ENCODE results near the gene RPS6KB1. TPM values are rescaled to one million over a fixed set of nuclear protein-coding genes. Genes with fewer than 3 reads are reported as not detected.
A peak's percentile ranks its signal among the peaks of the same experiment; 100 is the strongest.

RPS6KB1 gene
- total RNA-seq, 1 donor from 2014 or later, result 38.8 TPM

DNA sequence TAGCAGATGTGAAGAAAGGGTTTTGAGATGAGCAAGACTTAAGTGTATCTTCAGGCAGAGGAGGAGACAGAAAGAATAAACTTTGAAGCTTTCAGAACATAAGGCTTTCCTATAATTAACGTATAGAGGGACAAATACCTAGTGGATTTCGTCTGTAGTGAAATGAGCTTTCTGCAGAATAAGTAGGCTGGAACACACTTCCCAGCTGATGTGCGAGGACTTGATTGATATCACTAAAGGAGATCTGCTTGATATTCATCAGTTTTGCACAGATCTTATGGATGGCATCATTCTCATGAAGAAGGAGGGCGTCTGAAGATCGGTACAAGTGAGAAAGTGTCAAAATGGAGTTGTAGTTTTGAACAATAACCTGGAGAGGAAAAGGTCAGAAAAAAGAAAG is 15.0 kb upstream of the RPS6KB1 start:
- Mint-ChIP-seq H3K4me3 (no peak overlapping the region), H3K36me3 (peaks cover 8% of the 10 kb centered on the region), H3K4me1 (ENCODE audit: unreplicated experiment) (no peaks in the 10 kb centered on the region), H3K27ac (no peak overlapping the region), H3K27me3 (no peaks in the 10 kb centered on the region), H3K9me3 (no peaks in the 10 kb centered on the region)
- no peak for DNase-seq (ENCODE audit: extremely low spot score, unreplicated experiment)
- TF ChIP-seq, protein P1, sequence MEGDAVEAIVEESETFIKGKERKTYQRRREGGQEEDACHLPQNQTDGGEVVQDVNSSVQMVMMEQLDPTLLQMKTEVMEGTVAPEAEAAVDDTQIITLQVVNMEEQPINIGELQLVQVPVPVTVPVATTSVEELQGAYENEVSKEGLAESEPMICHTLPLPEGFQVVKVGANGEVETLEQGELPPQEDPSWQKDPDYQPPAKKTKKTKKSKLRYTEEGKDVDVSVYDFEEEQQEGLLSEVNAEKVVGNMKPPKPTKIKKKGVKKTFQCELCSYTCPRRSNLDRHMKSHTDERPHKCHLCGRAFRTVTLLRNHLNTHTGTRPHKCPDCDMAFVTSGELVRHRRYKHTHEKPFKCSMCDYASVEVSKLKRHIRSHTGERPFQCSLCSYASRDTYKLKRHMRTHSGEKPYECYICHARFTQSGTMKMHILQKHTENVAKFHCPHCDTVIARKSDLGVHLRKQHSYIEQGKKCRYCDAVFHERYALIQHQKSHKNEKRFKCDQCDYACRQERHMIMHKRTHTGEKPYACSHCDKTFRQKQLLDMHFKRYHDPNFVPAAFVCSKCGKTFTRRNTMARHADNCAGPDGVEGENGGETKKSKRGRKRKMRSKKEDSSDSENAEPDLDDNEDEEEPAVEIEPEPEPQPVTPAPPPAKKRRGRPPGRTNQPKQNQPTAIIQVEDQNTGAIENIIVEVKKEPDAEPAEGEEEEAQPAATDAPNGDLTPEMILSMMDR (conservative IDR thresholded peaks at IDR 0.05), result no peak

DNA sequence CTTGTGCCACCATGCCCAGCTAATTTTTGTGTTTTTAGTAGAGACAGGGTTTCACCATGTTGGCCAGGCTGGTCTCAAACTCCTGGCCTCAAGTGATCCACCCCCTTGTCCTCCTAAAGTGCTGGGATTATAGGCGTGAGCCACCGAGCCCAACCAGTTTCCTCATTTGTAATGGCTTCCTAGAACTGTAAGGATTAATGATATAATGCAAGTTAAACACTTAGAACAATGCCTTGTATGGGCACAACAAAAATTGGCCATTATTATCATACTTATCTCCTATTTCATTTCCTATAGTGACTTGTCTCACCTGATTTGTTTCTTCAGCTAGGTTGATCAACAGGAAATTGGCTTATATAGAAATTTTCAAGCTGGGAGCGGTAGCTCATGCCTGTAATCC is 14.3 kb upstream of the RPS6KB1 start:
- no peaks in the 10 kb centered on the region for H3K27me3 Mint-ChIP-seq

DNA sequence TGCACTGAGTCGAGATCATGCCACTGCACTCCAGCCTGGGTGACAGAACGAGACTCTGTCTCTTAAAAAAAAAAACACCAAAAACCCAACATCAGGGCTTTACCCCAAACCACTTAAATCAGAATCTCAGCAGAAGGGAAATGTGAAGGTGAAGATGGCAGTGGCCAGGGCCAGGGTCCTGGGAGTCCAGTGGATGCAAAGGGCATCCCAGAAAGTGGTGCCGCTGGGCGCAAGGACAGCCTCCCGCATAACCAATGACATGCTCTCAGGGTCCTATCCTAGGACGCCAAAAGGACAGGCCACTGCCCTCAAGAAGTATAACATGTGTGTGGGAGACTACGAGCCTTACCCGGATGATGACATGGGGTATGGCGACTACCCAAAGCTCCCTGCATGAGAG is 8.1 kb upstream of the RPS6KB1 start:
- Mint-ChIP-seq H3K9me3 (no peaks in the 10 kb centered on the region), H3K27ac (no peak overlapping the region), H3K4me1 (ENCODE audit: unreplicated experiment) (peaks cover 6% of the 10 kb centered on the region), H3K4me3 (no peak overlapping the region), H3K27me3 (no peaks in the 10 kb centered on the region), H3K36me3 (peaks cover 16% of the 10 kb centered on the region)
- DNase-seq (ENCODE audit: extremely low spot score, unreplicated experiment), result no peak
- TF ChIP-seq, protein P1 (conservative IDR thresholded peaks at IDR 0.05), result no peak

More for the DNA sequence above, 14.3 kb upstream of the RPS6KB1 start:
- TF ChIP-seq, protein P1 (conservative IDR thresholded peaks at IDR 0.05), result no peak
- Mint-ChIP-seq H3K9me3 (no peaks in the 10 kb centered on the region), H3K4me3 (no peak overlapping the region), H3K36me3 (peaks cover 8% of the 10 kb centered on the region), H3K27ac (no peak overlapping the region), H3K4me1 (ENCODE audit: unreplicated experiment) (no peaks in the 10 kb centered on the region)
- DNase-seq (ENCODE audit: extremely low spot score, unreplicated experiment), result no peak

DNA sequence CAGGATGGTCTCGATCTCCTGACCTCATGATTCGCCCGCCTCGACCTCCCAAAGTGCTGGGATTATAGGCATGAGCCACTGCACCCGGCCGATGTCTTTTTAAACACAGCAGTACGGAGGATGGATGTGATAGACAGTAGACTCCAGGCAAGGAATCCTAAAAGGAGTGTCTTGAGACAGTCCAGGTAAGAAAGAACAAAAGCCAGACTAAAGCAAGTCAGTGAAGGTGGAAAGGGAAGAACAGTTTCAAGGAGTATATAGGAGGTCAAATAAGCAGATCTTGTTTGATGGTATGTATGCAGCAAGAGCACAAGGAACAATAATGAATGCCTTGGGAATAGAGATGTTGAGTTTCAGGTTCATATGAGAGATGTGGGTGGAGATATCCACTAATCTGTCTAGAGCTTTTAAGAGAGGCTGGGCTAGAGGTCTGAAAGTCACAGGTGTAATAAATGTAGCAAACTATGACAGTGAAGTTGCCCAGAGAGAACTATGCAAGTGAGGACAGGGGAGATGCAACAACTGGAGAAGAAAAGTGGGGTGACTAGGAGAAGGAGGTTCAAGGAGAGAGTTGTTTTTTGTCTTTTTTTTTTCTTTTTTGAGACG is 4.7 kb upstream of the RPS6KB1 start:
- Mint-ChIP-seq H3K4me3 (peak overlapping the region; percentile 50), H3K4me1 (ENCODE audit: unreplicated experiment) (peaks cover 6% of the 10 kb centered on the region), H3K9me3 (no peaks in the 10 kb centered on the region), H3K27me3 (no peaks in the 10 kb centered on the region), H3K36me3 (peaks cover 11% of the 10 kb centered on the region), H3K27ac (peak overlapping the region; percentile 25)
- no peak for DNase-seq (ENCODE audit: extremely low spot score, unreplicated experiment)
- TF ChIP-seq, protein P1 (conservative IDR thresholded peaks at IDR 0.05), result no peak

DNA sequence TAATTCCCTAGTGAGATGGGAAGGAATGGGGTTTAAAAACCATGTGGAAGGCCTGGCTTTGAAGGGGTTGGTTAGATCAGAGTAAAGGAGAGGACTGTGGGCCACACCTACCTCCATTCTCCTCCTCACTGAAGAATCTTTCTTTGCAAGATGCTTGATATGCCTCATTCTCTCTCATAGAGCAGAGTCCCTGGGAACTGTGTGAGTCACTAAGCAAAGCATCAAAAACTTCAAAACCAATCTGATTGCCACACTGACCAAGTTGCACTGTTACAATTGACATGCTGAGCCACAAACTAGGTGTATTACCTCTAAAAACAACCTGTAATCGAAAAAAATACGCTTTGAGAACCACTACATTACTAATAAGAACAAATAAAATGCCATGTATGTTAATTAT is 2.2 kb upstream of the RPS6KB1 start:
- peaks cover 11% of the 10 kb centered on the region for H3K4me1 Mint-ChIP-seq (ENCODE audit: unreplicated experiment)
- TF ChIP-seq, protein P1 (conservative IDR thresholded peaks at IDR 0.05), result no peak
- no peaks in the 10 kb centered on the region for H3K27me3 Mint-ChIP-seq
- H3K9me3 Mint-ChIP-seq, result no peaks in the 10 kb centered on the region
- H3K4me3 Mint-ChIP-seq, result peak overlapping the region; percentile 11
- DNase-seq (ENCODE audit: extremely low spot score, unreplicated experiment), result no peak
- H3K27ac Mint-ChIP-seq, result peak overlapping the region; percentile 3
- peaks cover 8% of the 10 kb centered on the region for H3K36me3 Mint-ChIP-seq
